ENCODE measurements around the gene REN. TPM values are rescaled to one million over a fixed set of nuclear protein-coding genes. Genes with fewer than 3 reads are reported as not detected.

The REN gene
- total and polyA plus RNA-seq, 2 of the 13 experiments (the other 11 are each of a cell fraction or from before 2014, with no cell fraction given), result not detected

DNA sequence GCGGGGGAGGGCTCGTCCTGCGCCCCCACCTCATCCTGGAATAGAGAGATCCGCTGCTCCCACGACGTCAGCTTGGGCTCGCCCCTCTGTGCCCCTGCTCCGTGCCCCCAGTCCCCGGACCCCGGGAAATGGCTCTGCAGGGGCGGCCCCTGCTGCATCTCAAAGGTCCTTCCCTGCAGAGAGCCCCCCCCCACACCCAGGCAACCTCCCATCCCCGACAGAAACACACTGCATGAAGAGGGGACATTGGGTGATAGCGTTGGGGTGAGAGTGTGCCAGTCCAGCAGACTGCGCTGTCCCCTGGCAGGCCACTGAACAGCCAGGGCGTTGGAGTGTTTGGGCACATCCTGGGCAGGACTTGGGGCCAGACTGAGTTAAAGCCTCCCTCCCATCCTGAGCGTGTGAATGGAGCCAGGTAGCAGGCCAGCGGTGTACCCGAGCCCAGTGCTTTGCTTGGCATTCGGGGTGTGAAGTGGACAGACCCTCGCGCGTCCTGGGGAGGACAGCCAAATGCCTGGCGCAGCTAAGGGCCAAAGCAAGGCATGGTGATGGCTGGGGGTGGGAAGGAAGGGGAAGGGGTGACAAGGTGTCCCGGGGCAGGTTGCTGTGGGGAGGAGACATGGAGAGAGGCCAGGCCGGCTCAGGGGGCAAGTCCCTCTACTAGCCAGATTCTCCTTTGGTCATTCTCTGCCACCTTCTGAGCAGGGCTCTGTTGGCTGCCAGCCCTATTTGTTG is 13.7 kb downstream of the REN start (continued):
- TF ChIP-seq, protein P1, sequence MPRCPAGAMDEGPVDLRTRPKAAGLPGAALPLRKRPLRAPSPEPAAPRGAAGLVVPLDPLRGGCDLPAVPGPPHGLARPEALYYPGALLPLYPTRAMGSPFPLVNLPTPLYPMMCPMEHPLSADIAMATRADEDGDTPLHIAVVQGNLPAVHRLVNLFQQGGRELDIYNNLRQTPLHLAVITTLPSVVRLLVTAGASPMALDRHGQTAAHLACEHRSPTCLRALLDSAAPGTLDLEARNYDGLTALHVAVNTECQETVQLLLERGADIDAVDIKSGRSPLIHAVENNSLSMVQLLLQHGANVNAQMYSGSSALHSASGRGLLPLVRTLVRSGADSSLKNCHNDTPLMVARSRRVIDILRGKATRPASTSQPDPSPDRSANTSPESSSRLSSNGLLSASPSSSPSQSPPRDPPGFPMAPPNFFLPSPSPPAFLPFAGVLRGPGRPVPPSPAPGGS (CRISPR knock-in tag; IDR thresholded peaks at IDR 0.05), result 0 out of 2 replicates have a peak, but pooled peaks have one; percentile 13
- TF ChIP-seq, protein P2, sequence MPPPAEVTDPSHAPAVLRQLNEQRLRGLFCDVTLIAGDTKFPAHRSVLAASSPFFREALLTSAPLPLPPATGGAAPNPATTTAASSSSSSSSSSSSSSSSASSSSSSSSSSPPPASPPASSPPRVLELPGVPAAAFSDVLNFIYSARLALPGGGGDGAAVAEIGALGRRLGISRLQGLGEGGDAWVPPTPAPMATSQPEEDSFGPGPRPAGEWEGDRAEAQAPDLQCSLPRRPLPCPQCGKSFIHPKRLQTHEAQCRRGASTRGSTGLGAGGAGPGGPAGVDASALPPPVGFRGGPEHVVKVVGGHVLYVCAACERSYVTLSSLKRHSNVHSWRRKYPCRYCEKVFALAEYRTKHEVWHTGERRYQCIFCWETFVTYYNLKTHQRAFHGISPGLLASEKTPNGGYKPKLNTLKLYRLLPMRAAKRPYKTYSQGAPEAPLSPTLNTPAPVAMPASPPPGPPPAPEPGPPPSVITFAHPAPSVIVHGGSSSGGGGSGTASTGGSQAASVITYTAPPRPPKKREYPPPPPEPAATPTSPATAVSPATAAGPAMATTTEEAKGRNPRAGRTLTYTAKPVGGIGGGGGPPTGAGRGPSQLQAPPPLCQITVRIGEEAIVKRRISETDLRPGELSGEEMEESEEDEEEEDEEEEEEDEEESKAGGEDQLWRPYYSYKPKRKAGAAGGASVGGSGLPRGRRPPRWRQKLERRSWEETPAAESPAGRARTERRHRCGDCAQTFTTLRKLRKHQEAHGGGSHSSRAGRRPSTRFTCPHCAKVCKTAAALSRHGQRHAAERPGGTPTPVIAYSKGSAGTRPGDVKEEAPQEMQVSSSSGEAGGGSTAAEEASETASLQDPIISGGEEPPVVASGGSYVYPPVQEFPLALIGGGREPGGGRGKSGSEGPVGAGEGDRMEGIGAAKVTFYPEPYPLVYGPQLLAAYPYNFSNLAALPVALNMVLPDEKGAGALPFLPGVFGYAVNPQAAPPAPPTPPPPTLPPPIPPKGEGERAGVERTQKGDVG (CRISPR knock-in tag; IDR thresholded peaks at IDR 0.05; ENCODE audit: borderline replicate concordance), result peak; percentile 52; the same call in 1 of the 2 replicates
- TF ChIP-seq RFX5 (IDR thresholded peaks at IDR 0.05; ENCODE audit: low read depth, low read length) (no peak), ZNF138 (CRISPR knock-in tag; IDR thresholded peaks at IDR 0.05; ENCODE audit: low read depth) (0 out of 2 replicates have a peak, but pooled peaks have one; percentile 16), ZNF883 (CRISPR knock-in tag; IDR thresholded peaks at IDR 0.05; ENCODE audit: not compliant biosample characterization) (peak; percentile 36), NBN (conservative IDR thresholded peaks at IDR 0.05) (no peak), ZSCAN25 (CRISPR knock-in tag; IDR thresholded peaks at IDR 0.05) (0 out of 2 replicates have a peak, but pooled peaks have one; percentile 28), PAX8 (CRISPR knock-in tag; IDR thresholded peaks at IDR 0.05; ENCODE audit: borderline replicate concordance) (0 out of 2 replicates have a peak, but pooled peaks have one; percentile 56), NRL (CRISPR knock-in tag; IDR thresholded peaks at IDR 0.05; ENCODE audit: borderline replicate concordance) (peak; percentile 57; the same call in 1 of the 2 replicates), YEATS4 (CRISPR knock-in tag; IDR thresholded peaks at IDR 0.05; ENCODE audit: borderline replicate concordance) (no peak), ZNF772 (CRISPR knock-in tag; IDR thresholded peaks at IDR 0.05) (0 out of 2 replicates have a peak, but pooled peaks have one; percentile 55), ZSCAN29 (CRISPR knock-in tag; conservative IDR thresholded peaks at IDR 0.05) (no peak)

All from HepG2 (cell line).